K562 (cell line): ENCODE measurements around the gene RNF41. TPM values are rescaled to one million over a fixed set of nuclear protein-coding genes. Genes with fewer than 3 reads are reported as not detected.
A peak's percentile ranks its signal among the peaks of the same experiment; 100 is the strongest.

Experiments used
- ATAC-seq: fragments of 200-7000 bp; cut with Tn5 transposase; 3 replicates; pipeline ENCODE4 v1.9.1; 2020; ENCODE audit warnings: moderate library complexity
- BruUV-seq: library from RNA; stranded (reverse); fragments of 400-500 nt; replicated peaks from 2 replicates; lab custom pipeline; 2021; lab: Mats Ljungman, UMichigan
- CTCF ChIA-PET: fragments of 300-600 bp; formaldehyde crosslinking; extraction: SDS; loops from one replicate; lab custom pipeline; 2021; ENCODE audit warnings: low intra/inter-chr PET ratio; lab: Yijun Ruan, JAX
- POLR2A ChIA-PET: fragments of 300-600, 350-650 bp; sonication (Branson Sonifier 250); formaldehyde crosslinking; extraction: SDS; loops from one replicate; lab custom pipeline; 2021; ENCODE audit warnings: antibody characterized with exemption, inconsistent platforms; lab: Yijun Ruan, JAX
- DNase-seq, 4 experiments: peaks; one replicate each; pipeline versions ENCODE4 v3.0.0 to v3.0.0-alpha.2; 2011 to 2018; ENCODE audit warnings: low spot score in 3 of 4, mixed read lengths in 3 of 4; ENCODE audit errors: extremely low read depth in 1 of 4
- FAIRE-seq: peaks from 2 replicates; lab custom pipeline; 2011; peaks lifted over from hg19 to GRCh38; lab: Jason Lieb, UNC
- H2AFZ ChIP-seq: 2 replicates; pipeline ENCODE4 v1.6.0; 2011; ENCODE audit warnings: low read depth, low read length, control low read depth, inconsistent platforms
- H3K27ac ChIP-seq: fragments of 200-600 bp; 3 replicates; pipeline ENCODE4 v1.8.0; 2011; ENCODE audit warnings: low read depth, mild to moderate bottlenecking, control low read depth, inconsistent platforms, low read length, moderate library complexity, mixed read lengths; ENCODE audit errors: extremely low read depth
- H3K27me3 ChIP-seq, 2 experiments: fragments of 300-600 bp in 1 of 2; 2 replicates in 1 of 2; 3 replicates in 1 of 2; pipeline versions ENCODE4 v1.6.0 to v1.8.0; 2011; ENCODE audit warnings: inconsistent platforms in 2 of 2, low read length in 2 of 2, mild to moderate bottlenecking in 1 of 2, mixed read lengths in 1 of 2, moderate library complexity in 1 of 2; ENCODE audit not compliant: control insufficient read depth in 2 of 2, insufficient read depth in 2 of 2
- H3K36me3 ChIP-seq: fragments of 300-600 bp; 3 replicates; pipeline ENCODE4 v1.8.0; 2011; ENCODE audit warnings: mild to moderate bottlenecking, low read length, inconsistent platforms; ENCODE audit not compliant: control insufficient read depth, insufficient read depth
- H3K4me1 ChIP-seq, 2 experiments: fragments of 200-600 bp in 1 of 2; replicated peaks in 1 of 2; 2 replicates in 1 of 2; 3 replicates in 1 of 2; pipeline versions ENCODE4 v1.5.1 to v1.8.0; 2011; ENCODE audit warnings: inconsistent platforms in 2 of 2, low read length in 2 of 2, mild to moderate bottlenecking in 1 of 2, mixed read lengths in 1 of 2, moderate library complexity in 1 of 2; ENCODE audit not compliant: control insufficient read depth in 2 of 2, insufficient read depth in 2 of 2
- H3K4me2 ChIP-seq: 2 replicates; pipeline ENCODE4 v1.6.1; 2011; ENCODE audit warnings: low read length, control low read depth, inconsistent platforms, mixed read lengths; ENCODE audit not compliant: insufficient read depth
- H3K4me3 ChIP-seq: fragments of 200-600 bp; sonication (generic), shearing (Covaris generic); 2 replicates; pipeline ENCODE4 v1.5.1; 2016; ENCODE audit warnings: control low read depth, inconsistent platforms
- H3K79me2 ChIP-seq: fragments of 200-600 bp; 3 replicates; pipeline ENCODE4 v1.8.0; 2011; ENCODE audit warnings: low read length, inconsistent platforms; ENCODE audit not compliant: control insufficient read depth, insufficient read depth
- H3K9ac ChIP-seq, 2 experiments: 2 replicates each; pipeline versions ENCODE4 v1.6.0 to v1.6.1; 2011; ENCODE audit warnings: low read depth in 2 of 2, low read length in 2 of 2, control low read depth in 1 of 2, inconsistent platforms in 1 of 2, mild to moderate bottlenecking in 1 of 2, mixed read lengths in 1 of 2; ENCODE audit not compliant: insufficient read depth in 1 of 2
- H3K9me1 ChIP-seq: one replicate; pipeline ENCODE4 v1.6.0; 2011; ENCODE audit warnings: inconsistent platforms, mild to moderate bottlenecking, low read length, moderate library complexity; ENCODE audit not compliant: control insufficient read depth, insufficient read depth
- H3K9me3 ChIP-seq: replicated peaks from 2 replicates; pipeline ENCODE4 v1.5.1; 2011; ENCODE audit warnings: low read depth, low read length, inconsistent platforms; ENCODE audit not compliant: control insufficient read depth, insufficient read depth
- H4K20me1 ChIP-seq: replicated peaks from 2 replicates; pipeline ENCODE4 v1.6.1; 2011; ENCODE audit warnings: low read length, inconsistent platforms, mixed read lengths; ENCODE audit not compliant: control insufficient read depth, insufficient read depth
- CREM ChIP-seq: IDR thresholded peaks from 2 replicates; pipeline ENCODE4 v1.6.1; 2014; ENCODE audit warnings: antibody characterized with exemption, low read depth
- MAZ ChIP-seq, 2 experiments: fragments of 450-650 bp in 1 of 2; sonication (generic) in 1 of 2; formaldehyde crosslinking; IDR thresholded peaks in 1 of 2; conservative IDR thresholded peaks in 1 of 2; 2 replicates each; pipeline versions ENCODE4 v1.4.0 to v1.5.0; 2020; ENCODE audit warnings: mild to moderate bottlenecking in 1 of 2, missing genetic modification reagents in 1 of 2
- MTF1 ChIP-seq: fragments of 250-450 bp; sonication (Bioruptor Pico); IDR thresholded peaks from 2 replicates; pipeline ENCODE4 v1.9.0; 2021; ENCODE audit warnings: moderate library complexity, mild to moderate bottlenecking, inconsistent platforms, borderline replicate concordance
- NBN ChIP-seq: fragments of 450-650 bp; IDR thresholded peaks from 2 replicates; pipeline ENCODE4 v1.6.1; 2016; ENCODE audit warnings: low read depth, mild to moderate bottlenecking
- SIN3A ChIP-seq, 2 experiments: fragments of 150-350 bp in 1 of 2; IDR thresholded peaks; 2 replicates each; pipeline ENCODE4 v1.6.1; 2011 to 2016; ENCODE audit warnings: borderline replicate concordance in 2 of 2, low read depth in 2 of 2, low read length in 2 of 2, mild to moderate bottlenecking in 2 of 2, moderate library complexity in 2 of 2; ENCODE audit not compliant: control insufficient read depth in 1 of 2
- XRCC3 ChIP-seq: fragments of 450-650 bp; IDR thresholded peaks from 2 replicates; pipeline ENCODE4 v1.6.1; 2017; ENCODE audit warnings: mild to moderate bottlenecking, moderate library complexity
- ZNF282 ChIP-seq: sonication (generic); formaldehyde crosslinking; IDR thresholded peaks from 2 replicates; pipeline ENCODE4 v1.8.1; 2023; ENCODE audit warnings: missing genetic modification reagents
- WGBS: fragments of 100-300 bp; shearing (Covaris generic); methylation state at CpG from one replicate; pipeline ENCODE4 v1.1.6; 2016; ENCODE audit warnings: low coverage, mixed read lengths; ENCODE audit not compliant: insufficient coverage; ENCODE audit errors: missing lambda C conversion rate; 5-methylcytosine and 5-hydroxymethylcytosine counted together
- in situ Hi-C: fragments of 300-500 bp; cut with MboI; formaldehyde crosslinking; loops from 4 replicates; pipeline ENCODE4 v1.15.0; 2018; ENCODE audit warnings: inconsistent platforms, mixed read lengths
- intact Hi-C: fragments of 100-400 bp; cut with micrococcal nuclease; formaldehyde crosslinking; loops from 2 replicates; pipeline ENCODE4 v1.14.2; 2022
- polyA plus RNA-seq, 8 experiments: library from polyadenylated mRNA; depleted of rRNA in 4 of 8; stranded (reverse) in 5 of 8; unstranded in 3 of 8; fragments of >200 nt; fragmentation: Nextera tagmentation in 2 of 8; fragmentation: Illumina TruSeq in 1 of 8; extraction: Ambion mirVana in 2 of 8; extraction: Trizol in 1 of 8; gene quantifications; 2 replicates each; pipeline versions ENCODE4 v1.2.1 to v1.2.3, GENCODE V29; 2011 to 2014; ENCODE audit warnings: inconsistent platforms in 1 of 8, missing spikeins in 1 of 8
- total RNA-seq, 7 experiments: library from RNA; depleted of rRNA in 6 of 7; stranded (reverse); fragments of >200 nt in 6 of 7; fragmentation: Illumina TruSeq in 2 of 7; extraction: Trizol in 2 of 7; gene quantifications; 2 replicates each; pipeline versions ENCODE4 v1.2.1 to v1.2.3, GENCODE V29; 2011 to 2021; ENCODE audit warnings: low replicate concordance in 1 of 7
- TF ChIP-seq, protein P1 (sequence below): fragments of 200-800 bp; sonication (Bioruptor generic); IDR thresholded peaks from 2 replicates; pipeline ENCODE4 v1.6.1; 2017; ENCODE audit warnings: missing genetic modification characterization, missing compliant biosample characterization
- TF ChIP-seq, protein P2 (sequence below), 2 experiments: fragments of 450-650 bp; conservative IDR thresholded peaks; 2 replicates each; pipeline ENCODE4 v1.6.1; 2017; ENCODE audit warnings: mild to moderate bottlenecking in 2 of 2, moderate library complexity in 2 of 2
- TF ChIP-seq, protein P3 (sequence below): sonication (generic); formaldehyde crosslinking; IDR thresholded peaks from 2 replicates; pipeline ENCODE4 v1.8.0; 2022; ENCODE audit warnings: missing genetic modification reagents, mild to moderate bottlenecking, borderline replicate concordance
- TF ChIP-seq, protein P4 (sequence below): sonication (generic); IDR thresholded peaks from 2 replicates; pipeline ENCODE4 v1.6.1; 2016
- TF ChIP-seq, protein P5 (sequence below): sonication (generic); formaldehyde crosslinking; IDR thresholded peaks from 2 replicates; pipeline ENCODE4 v1.8.0; 2022; ENCODE audit warnings: mild to moderate bottlenecking, missing genetic modification reagents

The RNF41 gene
- total and polyA plus RNA-seq, 9 of the 15 experiments (the other 6 are each of a cell fraction or from before 2014, with no cell fraction given), result 28.2 to 46.8 (median 33.8) TPM

DNA sequence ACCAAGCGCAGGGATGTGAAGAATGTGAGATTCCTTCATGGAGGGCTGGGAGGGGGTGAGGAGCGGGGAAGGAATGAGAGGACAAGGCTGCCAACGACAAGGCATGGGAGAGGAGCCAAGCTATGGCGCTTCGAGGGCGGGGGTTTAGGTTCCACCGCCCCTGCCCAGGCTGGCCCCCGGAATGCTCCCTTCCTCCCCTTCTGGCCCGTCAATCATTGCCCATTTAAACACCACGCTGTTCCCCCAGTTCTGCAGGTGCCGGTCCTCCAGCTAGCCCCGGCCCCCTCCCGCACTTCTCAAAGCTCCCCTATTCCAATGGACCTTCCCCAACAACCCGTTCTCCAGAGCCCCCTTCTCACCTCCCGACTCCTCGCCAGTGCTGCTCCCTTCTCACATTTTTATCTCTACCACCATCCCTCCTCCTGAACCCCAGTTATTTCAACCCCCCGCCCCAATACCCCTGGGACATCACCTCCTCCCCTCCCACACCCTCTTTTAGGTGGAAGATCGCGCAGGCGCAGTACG, 428 bp downstream of the RNF41 start (continued):
- TF ChIP-seq SIN3A (IDR thresholded peaks at IDR 0.05; ENCODE audit: borderline replicate concordance in 2 of 2, control insufficient read depth in 1 of 2, low read depth in 2 of 2, low read length in 2 of 2) (0 out of 4 replicates have a peak, but pooled peaks of 1 of the 2 experiments have one; percentile 46), MAZ (CRISPR knock-in tag; conservative IDR thresholded peaks at IDR 0.05 in 1 of 2, IDR thresholded peaks at IDR 0.05 in 1 of 2) (peak in 1 of 2 experiments; percentile 52; a peak in 2 of 4 replicates)
- TF ChIP-seq, protein P1, sequence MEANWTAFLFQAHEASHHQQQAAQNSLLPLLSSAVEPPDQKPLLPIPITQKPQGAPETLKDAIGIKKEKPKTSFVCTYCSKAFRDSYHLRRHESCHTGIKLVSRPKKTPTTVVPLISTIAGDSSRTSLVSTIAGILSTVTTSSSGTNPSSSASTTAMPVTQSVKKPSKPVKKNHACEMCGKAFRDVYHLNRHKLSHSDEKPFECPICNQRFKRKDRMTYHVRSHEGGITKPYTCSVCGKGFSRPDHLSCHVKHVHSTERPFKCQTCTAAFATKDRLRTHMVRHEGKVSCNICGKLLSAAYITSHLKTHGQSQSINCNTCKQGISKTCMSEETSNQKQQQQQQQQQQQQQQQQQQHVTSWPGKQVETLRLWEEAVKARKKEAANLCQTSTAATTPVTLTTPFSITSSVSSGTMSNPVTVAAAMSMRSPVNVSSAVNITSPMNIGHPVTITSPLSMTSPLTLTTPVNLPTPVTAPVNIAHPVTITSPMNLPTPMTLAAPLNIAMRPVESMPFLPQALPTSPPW (CRISPR knock-in tag), result peak; percentile 57; the same call in 1 of the 2 replicates

DNA sequence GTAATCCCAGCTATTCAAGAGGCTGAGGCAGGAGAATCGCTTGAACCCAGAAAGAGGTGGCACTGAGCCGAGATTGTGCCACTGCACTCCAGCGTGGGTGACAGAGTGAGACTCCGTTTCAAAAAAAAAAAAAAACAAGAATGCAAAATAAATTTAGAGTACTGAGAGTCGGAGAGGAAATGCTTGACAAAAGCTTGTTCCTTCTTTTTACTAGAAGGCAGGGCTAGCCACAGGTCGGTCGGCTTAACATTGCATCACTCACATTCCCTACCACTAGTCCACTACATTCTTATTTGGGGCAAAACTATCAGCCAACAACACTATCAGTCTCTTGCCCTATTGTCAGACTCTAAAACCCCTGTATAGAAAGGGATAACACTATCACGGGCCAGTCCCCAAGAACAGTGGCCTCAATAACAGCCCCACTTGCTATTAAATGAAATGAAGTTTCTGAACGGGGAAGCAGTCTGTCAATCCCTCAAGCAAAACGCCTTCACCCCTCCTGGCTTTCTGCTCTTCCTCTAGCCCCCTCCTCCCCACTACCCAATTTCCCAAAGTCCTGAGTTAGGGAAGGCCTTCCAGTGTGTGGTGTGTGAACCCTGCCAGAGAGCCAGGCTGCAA, 1.0 kb downstream of the RNF41 start:
- CTCF ChIA-PET, result interaction anchor here (0.6 kb wide), 1 partner anchor 38 kb away, joined by 3 read pairs; no protein-coding TSS in a partner anchor
- FAIRE-seq (no peak), DNase-seq (peak in 1 of 4 experiments; percentile 30), ATAC-seq (no peak)
- BruUV-seq, result no TSS peak
- no peaks in the 10 kb centered on the region for H3K9me1 ChIP-seq
- H3K36me3 ChIP-seq, result peaks cover 10% of the 10 kb centered on the region; the same call in 2 of the 3 replicates
- H4K20me1 ChIP-seq, result no peaks in the 10 kb centered on the region
- H3K27ac ChIP-seq, result peak overlapping the region; percentile 93
- peaks cover 20 to 31% of the 10 kb centered on the region in 2 experiments; a peak in 4 of 5 replicates for H3K4me1 ChIP-seq
- peak overlapping the region; percentile 96 for H3K4me2 ChIP-seq
- H3K79me2 ChIP-seq, result peaks cover 47% of the 10 kb centered on the region
- POLR2A ChIA-PET, result interaction anchor here (0.6 to 3.4 kb wide), 10 partner anchors 14 to 327 kb away, joined by 3 to 68 read pairs (median 6); partner anchors contain the start of genes RPL41, SMARCC2 and ZC3H10
- in situ Hi-C loops, result no loop called here
- H3K27me3 ChIP-seq, result no peaks in the 10 kb centered on the region
- WGBS, result 17% methylated on average over 10 of the region's 10 CpGs
- intact Hi-C loops, result loop anchor here (10.0 kb wide), 1 partner anchor 176 kb away; the partner anchor contains the start of gene RPS26
- peak overlapping the region; percentile 90 for H3K4me3 ChIP-seq
- peak overlapping the region; percentile 85 to 97 for H3K9ac ChIP-seq
- peak overlapping the region; percentile 96 for H2AFZ ChIP-seq
- no peaks in the 10 kb centered on the region for H3K9me3 ChIP-seq
- no peak for TF ChIP-seq XRCC3
- TF ChIP-seq, protein P2, sequence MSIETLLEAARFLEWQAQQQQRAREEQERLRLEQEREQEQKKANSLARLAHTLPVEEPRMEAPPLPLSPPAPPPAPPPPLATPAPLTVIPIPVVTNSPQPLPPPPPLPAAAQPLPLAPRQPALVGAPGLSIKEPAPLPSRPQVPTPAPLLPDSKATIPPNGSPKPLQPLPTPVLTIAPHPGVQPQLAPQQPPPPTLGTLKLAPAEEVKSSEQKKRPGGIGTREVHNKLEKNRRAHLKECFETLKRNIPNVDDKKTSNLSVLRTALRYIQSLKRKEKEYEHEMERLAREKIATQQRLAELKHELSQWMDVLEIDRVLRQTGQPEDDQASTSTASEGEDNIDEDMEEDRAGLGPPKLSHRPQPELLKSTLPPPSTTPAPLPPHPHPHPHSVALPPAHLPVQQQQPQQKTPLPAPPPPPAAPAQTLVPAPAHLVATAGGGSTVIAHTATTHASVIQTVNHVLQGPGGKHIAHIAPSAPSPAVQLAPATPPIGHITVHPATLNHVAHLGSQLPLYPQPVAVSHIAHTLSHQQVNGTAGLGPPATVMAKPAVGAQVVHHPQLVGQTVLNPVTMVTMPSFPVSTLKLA (conservative IDR thresholded peaks at IDR 0.05), result no peak
- no peak for TF ChIP-seq ZNF282 (CRISPR knock-in tag)
- TF ChIP-seq NBN, result no peak
- TF ChIP-seq, protein P3, sequence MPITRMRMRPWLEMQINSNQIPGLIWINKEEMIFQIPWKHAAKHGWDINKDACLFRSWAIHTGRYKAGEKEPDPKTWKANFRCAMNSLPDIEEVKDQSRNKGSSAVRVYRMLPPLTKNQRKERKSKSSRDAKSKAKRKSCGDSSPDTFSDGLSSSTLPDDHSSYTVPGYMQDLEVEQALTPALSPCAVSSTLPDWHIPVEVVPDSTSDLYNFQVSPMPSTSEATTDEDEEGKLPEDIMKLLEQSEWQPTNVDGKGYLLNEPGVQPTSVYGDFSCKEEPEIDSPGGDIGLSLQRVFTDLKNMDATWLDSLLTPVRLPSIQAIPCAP, result no peak
- TF ChIP-seq, protein P4, sequence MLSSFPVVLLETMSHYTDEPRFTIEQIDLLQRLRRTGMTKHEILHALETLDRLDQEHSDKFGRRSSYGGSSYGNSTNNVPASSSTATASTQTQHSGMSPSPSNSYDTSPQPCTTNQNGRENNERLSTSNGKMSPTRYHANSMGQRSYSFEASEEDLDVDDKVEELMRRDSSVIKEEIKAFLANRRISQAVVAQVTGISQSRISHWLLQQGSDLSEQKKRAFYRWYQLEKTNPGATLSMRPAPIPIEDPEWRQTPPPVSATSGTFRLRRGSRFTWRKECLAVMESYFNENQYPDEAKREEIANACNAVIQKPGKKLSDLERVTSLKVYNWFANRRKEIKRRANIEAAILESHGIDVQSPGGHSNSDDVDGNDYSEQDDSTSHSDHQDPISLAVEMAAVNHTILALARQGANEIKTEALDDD, result peak; percentile 43; the same call in 1 of the 2 replicates
- TF ChIP-seq MTF1, result no peak
- TF ChIP-seq, protein P5, sequence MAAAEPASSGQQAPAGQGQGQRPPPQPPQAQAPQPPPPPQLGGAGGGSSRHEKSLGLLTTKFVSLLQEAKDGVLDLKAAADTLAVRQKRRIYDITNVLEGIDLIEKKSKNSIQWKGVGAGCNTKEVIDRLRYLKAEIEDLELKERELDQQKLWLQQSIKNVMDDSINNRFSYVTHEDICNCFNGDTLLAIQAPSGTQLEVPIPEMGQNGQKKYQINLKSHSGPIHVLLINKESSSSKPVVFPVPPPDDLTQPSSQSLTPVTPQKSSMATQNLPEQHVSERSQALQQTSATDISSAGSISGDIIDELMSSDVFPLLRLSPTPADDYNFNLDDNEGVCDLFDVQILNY (CRISPR knock-in tag), result 0 out of 2 replicates have a peak, but pooled peaks have one; percentile 51
- TF ChIP-seq CREM, result no peak
